Gastroesophageal sphincter (tissue), 3 donors: Measurements from ENCODE around the gene NPHP4.

ENCODE experiments used
- CTCF ChIP-seq, 4 experiments: fragments of 200-600 bp in 2 of 4; fragments of 450-650 bp in 2 of 4; sonication (generic) in 1 of 4; IDR thresholded peaks; one replicate each; pipeline ENCODE4 v1.5.1; 2017 to 2019; ENCODE audit warnings: antibody characterized with exemption in 4 of 4, mild to moderate bottlenecking in 2 of 4, moderate library complexity in 2 of 4
- EP300 ChIP-seq: sonication (generic); formaldehyde crosslinking; IDR thresholded peaks from one replicate; pipeline ENCODE4 v1.6.1; 2017; ENCODE audit warnings: antibody characterized with exemption, mild to moderate bottlenecking
- POLR2A ChIP-seq, 2 donors: fragments of 450-650 bp; IDR thresholded peaks; one replicate each; pipeline ENCODE4 v1.6.1; 2017; ENCODE audit warnings: antibody characterized with exemption in 2 of 2, mild to moderate bottlenecking in 2 of 2, moderate library complexity in 1 of 2
- POLR2AphosphoS5 ChIP-seq: sonication (generic); formaldehyde crosslinking; IDR thresholded peaks from one replicate; pipeline ENCODE4 v1.6.1; 2017; ENCODE audit warnings: antibody characterized with exemption

GRCh38 chr1:5901841-5902240 is 90.4 kb downstream of the NPHP4 start:
- no peak for TF ChIP-seq CTCF (IDR thresholded peaks at IDR 0.05)
- TF ChIP-seq POLR2AphosphoS5, result no peak
- no peak for TF ChIP-seq EP300
- no peak for TF ChIP-seq POLR2A (IDR thresholded peaks at IDR 0.05)
